ENCODE data around the gene SYTL2. TPM values are rescaled to one million over a fixed set of nuclear protein-coding genes. Genes with fewer than 3 reads are reported as not detected.
A peak's percentile ranks its signal among the peaks of the same experiment; 100 is the strongest.

The SYTL2 gene
- total and polyA plus RNA-seq, 8 donors: 5.4 to 391 (median 188) TPM

DNA sequence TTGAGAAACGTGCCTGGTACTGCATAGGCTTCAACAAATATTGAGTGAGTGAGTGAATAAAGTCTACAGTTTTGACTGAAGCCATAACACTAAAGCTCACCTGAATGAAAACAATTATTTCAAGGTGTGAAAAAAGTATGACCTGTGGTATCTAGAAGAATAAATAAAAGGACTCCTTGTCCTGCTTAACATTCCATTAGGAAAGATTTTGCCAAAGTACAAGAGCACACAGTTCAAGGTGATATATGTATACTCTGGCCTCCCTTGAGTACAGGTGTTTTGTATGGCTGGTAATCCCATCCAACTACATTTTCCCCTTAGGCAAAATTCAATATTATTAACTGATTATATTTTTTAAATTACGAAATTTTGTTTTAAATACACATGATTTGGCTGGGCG, 144.3 kb downstream of the SYTL2 start:
- WGBS, 5 donors: 30 to 58% (median 49%) methylated on average over 3 of the region's 3 CpGs

DNA sequence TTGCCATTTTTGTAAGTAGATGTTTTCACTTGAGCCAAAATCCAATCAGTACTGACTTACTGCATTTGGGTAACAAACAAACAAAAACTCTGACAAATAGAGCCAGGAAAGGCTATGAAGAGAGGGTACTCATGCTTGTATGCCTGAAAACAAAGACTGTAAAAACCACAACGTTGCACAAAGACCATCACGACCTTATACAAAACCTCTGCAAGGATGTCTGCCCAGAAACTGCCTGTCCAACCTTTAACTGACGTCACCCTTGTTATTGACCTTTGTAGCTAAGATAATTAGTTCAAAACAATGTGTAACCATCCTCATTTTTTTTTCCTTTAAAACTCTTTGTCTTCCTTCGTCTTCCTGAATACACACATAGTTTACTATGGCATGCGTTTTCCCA, 145.2 kb downstream of the SYTL2 start:
- WGBS, 5 donors: 15 to 40% (median 36%) methylated on average over 5 of the region's 5 CpGs
- peaks cover 0 to 16% (median 3%) of the 10 kb centered on the region in 4 donors for H3K36me3 ChIP-seq
- TF ChIP-seq POLR2AphosphoS5 (IDR thresholded peaks at IDR 0.05) (no peak), EP300 (IDR thresholded peaks at IDR 0.05) (no peak), POLR2A (IDR thresholded peaks at IDR 0.05) (no peak)
- TF ChIP-seq, protein P1, sequence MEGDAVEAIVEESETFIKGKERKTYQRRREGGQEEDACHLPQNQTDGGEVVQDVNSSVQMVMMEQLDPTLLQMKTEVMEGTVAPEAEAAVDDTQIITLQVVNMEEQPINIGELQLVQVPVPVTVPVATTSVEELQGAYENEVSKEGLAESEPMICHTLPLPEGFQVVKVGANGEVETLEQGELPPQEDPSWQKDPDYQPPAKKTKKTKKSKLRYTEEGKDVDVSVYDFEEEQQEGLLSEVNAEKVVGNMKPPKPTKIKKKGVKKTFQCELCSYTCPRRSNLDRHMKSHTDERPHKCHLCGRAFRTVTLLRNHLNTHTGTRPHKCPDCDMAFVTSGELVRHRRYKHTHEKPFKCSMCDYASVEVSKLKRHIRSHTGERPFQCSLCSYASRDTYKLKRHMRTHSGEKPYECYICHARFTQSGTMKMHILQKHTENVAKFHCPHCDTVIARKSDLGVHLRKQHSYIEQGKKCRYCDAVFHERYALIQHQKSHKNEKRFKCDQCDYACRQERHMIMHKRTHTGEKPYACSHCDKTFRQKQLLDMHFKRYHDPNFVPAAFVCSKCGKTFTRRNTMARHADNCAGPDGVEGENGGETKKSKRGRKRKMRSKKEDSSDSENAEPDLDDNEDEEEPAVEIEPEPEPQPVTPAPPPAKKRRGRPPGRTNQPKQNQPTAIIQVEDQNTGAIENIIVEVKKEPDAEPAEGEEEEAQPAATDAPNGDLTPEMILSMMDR (IDR thresholded peaks at IDR 0.05): no peak
- peaks cover 8 to 45% (median 35%) of the 10 kb centered on the region in 4 donors for H3K4me1 ChIP-seq
- peak overlapping the region; percentile 77 to 99 (median 98) for H3K27ac ChIP-seq
- intact Hi-C loops (cut with DNase I; ENCODE audit: low total_unique reads): no loop called here
- DNase-seq: peak in 1 of 2 donors; percentile 45
- no peak overlapping the region for H3K4me3 ChIP-seq
- no peaks in the 10 kb centered on the region for H3K27me3 ChIP-seq
- no peaks in the 10 kb centered on the region for H3K9me3 ChIP-seq

More for the DNA sequence above, 144.3 kb downstream of the SYTL2 start:
- peak overlapping the region; percentile 64 to 99 (median 98) for H3K27ac ChIP-seq
- peak in 1 of 2 donors; percentile 44 for DNase-seq
- peaks cover 8 to 35% (median 26%) of the 10 kb centered on the region in 4 donors for H3K4me1 ChIP-seq
- no peaks in the 10 kb centered on the region for H3K9me3 ChIP-seq
- H3K27me3 ChIP-seq: no peaks in the 10 kb centered on the region
- peaks cover 0 to 7% (median 2%) of the 10 kb centered on the region in 4 donors for H3K36me3 ChIP-seq
- no peak overlapping the region for H3K4me3 ChIP-seq
- TF ChIP-seq, protein P1 (IDR thresholded peaks at IDR 0.05): no peak
- no peak for TF ChIP-seq EP300 (IDR thresholded peaks at IDR 0.05)
- no peak for TF ChIP-seq POLR2A (IDR thresholded peaks at IDR 0.05)
- TF ChIP-seq POLR2AphosphoS5 (IDR thresholded peaks at IDR 0.05): no peak
- intact Hi-C loops (cut with DNase I; ENCODE audit: low total_unique reads): no loop called here

DNA sequence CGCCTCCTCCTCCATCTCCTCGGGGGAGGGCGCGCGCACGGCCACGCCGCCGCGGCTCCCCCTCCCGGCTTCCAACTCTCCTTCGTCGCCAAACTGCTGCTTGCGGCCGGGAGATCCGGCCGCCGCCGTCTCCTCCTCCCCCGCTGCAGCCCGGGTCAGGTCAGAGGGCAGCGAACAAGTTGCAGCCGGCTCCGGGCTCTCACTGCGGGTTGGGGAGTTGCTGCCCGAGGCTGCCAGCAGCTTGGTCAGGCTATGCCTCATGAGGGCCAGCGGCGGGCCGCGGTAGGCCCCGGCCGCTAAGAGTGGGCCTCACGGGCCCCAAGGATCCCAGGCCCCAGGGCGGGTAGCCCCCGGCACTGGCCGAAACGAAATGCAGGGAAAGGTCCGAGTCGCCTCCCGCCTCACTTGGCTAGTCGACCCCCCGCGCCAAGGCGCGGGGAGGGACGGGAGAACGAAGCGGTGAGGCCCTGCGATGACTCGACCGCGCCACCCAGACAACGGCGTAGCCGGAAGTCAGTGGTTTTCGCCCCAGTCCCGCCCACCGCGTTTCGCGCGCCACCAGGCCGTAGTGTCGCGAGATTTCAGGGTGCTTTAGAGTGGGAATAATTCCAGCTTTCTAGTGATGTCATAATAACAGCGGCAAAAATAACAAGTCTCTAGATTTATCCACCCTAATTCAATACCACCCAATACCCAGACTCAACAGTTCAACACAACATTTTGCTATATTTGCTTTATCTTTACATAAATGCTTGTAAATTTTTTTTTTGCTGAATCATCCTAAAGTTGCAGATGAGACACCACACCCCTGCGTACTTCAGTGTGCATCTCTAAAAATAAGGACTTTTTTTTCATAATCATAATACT, 146.1 kb downstream of the SYTL2 start, which contains the start of gene CREBZF:
TSS of gene CREBZF (minus strand) at position 515 of the 867 bp plus-strand sequence. CDS start at position 261, 254 bp downstream.
- WGBS, 5 donors: 0 to 1% (median 1%) methylated on average over 49 to 67 of the region's 67 CpGs
- H3K4me3 ChIP-seq: peak within 1 kb of the TSS; percentile 75 to 88 (median 82)
- H3K36me3 ChIP-seq: peaks cover 0 to 25% (median 10%) of the 10 kb centered on the region in 4 donors
- TF ChIP-seq POLR2AphosphoS5 (IDR thresholded peaks at IDR 0.05) (peak; percentile 89 to 99 (median 98)), POLR2A (IDR thresholded peaks at IDR 0.05) (peak in 2 of 4 donors; percentile 82 to 92), EP300 (IDR thresholded peaks at IDR 0.05) (no peak)
- TF ChIP-seq, protein P1 (IDR thresholded peaks at IDR 0.05): no peak
- peaks cover 8 to 53% (median 43%) of the 10 kb centered on the region in 4 donors for H3K4me1 ChIP-seq
- peak; percentile 94 to 98 for DNase-seq
- no peaks in the 10 kb centered on the region for H3K27me3 ChIP-seq
- intact Hi-C loops (cut with DNase I; ENCODE audit: low total_unique reads): no loop called here
- H3K27ac ChIP-seq: peak within 1 kb of the TSS; percentile 95 to 99 (median 98)
- no peaks in the 10 kb centered on the region for H3K9me3 ChIP-seq

DNA sequence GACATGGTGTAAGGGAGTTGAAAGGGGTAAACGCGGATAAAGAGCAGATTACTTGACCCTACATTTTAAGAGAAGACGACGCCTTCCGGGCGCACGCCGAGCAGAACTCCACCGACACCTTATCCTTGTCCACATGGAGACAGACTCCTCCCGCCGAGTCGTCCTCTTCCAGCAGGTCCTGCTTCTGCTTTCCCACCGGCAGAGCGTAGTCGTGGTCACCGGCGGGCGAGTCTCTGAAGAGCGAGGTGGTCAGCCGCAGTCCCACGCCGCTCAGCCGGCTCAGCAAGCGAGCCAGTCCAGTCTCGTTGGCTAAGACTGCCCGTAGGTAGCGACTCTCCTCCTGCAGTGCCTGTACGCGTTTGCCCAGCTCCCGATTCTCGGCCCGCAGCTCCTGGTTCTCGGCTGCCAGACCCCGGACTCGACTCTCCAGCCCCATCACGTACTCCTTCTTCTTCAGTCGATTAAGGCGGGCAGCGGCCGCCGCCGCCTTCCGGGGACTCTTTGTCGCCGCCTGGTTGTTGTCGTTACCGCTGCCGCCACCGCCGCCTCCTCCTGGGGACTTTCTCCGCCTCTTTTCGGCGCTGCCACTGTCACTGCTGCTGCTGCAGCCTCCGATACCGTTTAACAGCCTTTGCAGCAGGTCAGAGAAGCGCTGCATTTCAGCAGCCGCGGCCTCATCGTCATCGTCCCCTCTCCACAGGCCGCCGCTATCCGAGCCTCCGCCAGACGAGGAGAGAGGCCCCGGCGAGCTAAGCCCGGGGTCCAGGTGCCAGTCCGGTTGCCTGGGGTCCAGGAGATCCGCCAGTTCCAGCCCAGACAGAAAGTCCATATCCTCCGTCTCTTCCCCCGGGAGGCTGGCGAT, 147.0 kb downstream of the SYTL2 start:
- H3K27ac ChIP-seq: peak overlapping the region; percentile 95 to 99 (median 98)

More for the DNA sequence above, 147.0 kb downstream of the SYTL2 start:
- H3K9me3 ChIP-seq: no peaks in the 10 kb centered on the region
- peaks cover 0 to 34% (median 17%) of the 10 kb centered on the region in 4 donors for H3K36me3 ChIP-seq
- peaks cover 8 to 62% (median 52%) of the 10 kb centered on the region in 4 donors for H3K4me1 ChIP-seq
- TF ChIP-seq POLR2A (IDR thresholded peaks at IDR 0.05) (peak in 1 of 4 donors; percentile 43), POLR2AphosphoS5 (IDR thresholded peaks at IDR 0.05) (peak in 2 of 3 donors; percentile 45 to 69), EP300 (IDR thresholded peaks at IDR 0.05) (no peak)
- TF ChIP-seq, protein P1 (IDR thresholded peaks at IDR 0.05): peak in 5 of 7 experiments; percentile 56 to 66 (median 57)
- no peaks in the 10 kb centered on the region for H3K27me3 ChIP-seq
- intact Hi-C loops (cut with DNase I; ENCODE audit: low total_unique reads): no loop called here
- DNase-seq: peak; percentile 88 to 94
- 0% methylated on average over 59 to 73 of the region's 73 CpGs for WGBS, 5 donors
- H3K4me3 ChIP-seq: peak overlapping the region; percentile 75 to 88 (median 82)

Data from stomach (tissue), 9 donors.